ENCODE data around the gene PCBP1.

GRCh38 chr2:70098032-70098431, 10.8 kb downstream of the PCBP1 start:
- TF ChIP-seq CTCF (IDR thresholded peaks at IDR 0.05) (no peak), POLR2A (IDR thresholded peaks at IDR 0.05) (no peak), POLR2AphosphoS5 (IDR thresholded peaks at IDR 0.05) (no peak)

All from breast epithelium (tissue), 3 donors.